ENCODE measurements around the gene IL10RB.
"Not testable (repeated sequence)": the region's sequence is repeated elsewhere in the genome, so short reads cannot be mapped to it uniquely, and the experiment has no call there.

IL10RB gene

GRCh38 chr21:33266050-33266788, at the start of gene IL10RB:
IL10RB (plus strand) TSS chr21:33266367; CDS start chr21:33266466, 99 bp downstream.
- no peak for DNase-seq (ENCODE audit: low read depth)

- no peak for DNase-seq (ENCODE audit: low read depth)
These were observed 49.0 kb upstream of the IL10RB start for GRCh38 chr21:33217138-33217520.

GRCh38 chr21:33219300-33219699, 46.9 kb upstream of the IL10RB start:
- no peak for DNase-seq (ENCODE audit: low read depth)

- DNase-seq (ENCODE audit: low read depth), result no peak
These were observed 46.2 kb upstream of the IL10RB start for GRCh38 chr21:33219954-33220353.

GRCh38 chr21:33225376-33225775, 40.8 kb upstream of the IL10RB start:
- DNase-seq (ENCODE audit: low read depth), result not testable (repeated sequence)

- no peak for DNase-seq (ENCODE audit: low read depth)
These were observed 37.7 kb upstream of the IL10RB start for GRCh38 chr21:33228455-33228854.

GRCh38 chr21:33229099-33229783, 36.9 kb upstream of the IL10RB start:
- no peak for DNase-seq (ENCODE audit: low read depth)

- no peak for DNase-seq (ENCODE audit: low read depth)
These were observed 36.2 kb upstream of the IL10RB start, which contains the start of gene IFNAR2 for GRCh38 chr21:33229784-33230544. IFNAR2 (plus strand) TSS chr21:33229938; CDS start chr21:33241923, 11,985 bp downstream.

GRCh38 chr21:33230545-33231324, 35.4 kb upstream of the IL10RB start:
- DNase-seq (ENCODE audit: low read depth), result no peak

- DNase-seq (ENCODE audit: low read depth), result no peak
These were observed 34.6 kb upstream of the IL10RB start for GRCh38 chr21:33231526-33231925.

GRCh38 chr21:33232291-33233034, 33.7 kb upstream of the IL10RB start:
- DNase-seq (ENCODE audit: low read depth), result no peak

- no peak for DNase-seq (ENCODE audit: low read depth)
These were observed 31.3 kb upstream of the IL10RB start for GRCh38 chr21:33234635-33235520.

- DNase-seq (ENCODE audit: low read depth), result no peak
These were observed 30.0 kb upstream of the IL10RB start for GRCh38 chr21:33236013-33236686.

- no peak for DNase-seq (ENCODE audit: low read depth)
These were observed 29.4 kb upstream of the IL10RB start for GRCh38 chr21:33236766-33237165.

GRCh38 chr21:33237486-33237885, 28.7 kb upstream of the IL10RB start:
- no peak for DNase-seq (ENCODE audit: low read depth)

GRCh38 chr21:33238146-33238545, 28.0 kb upstream of the IL10RB start:
- DNase-seq (ENCODE audit: low read depth), result no peak

- no peak for DNase-seq (ENCODE audit: low read depth)
These were observed 27.5 kb upstream of the IL10RB start for GRCh38 chr21:33238565-33239255.

GRCh38 chr21:33239559-33240127, 26.5 kb upstream of the IL10RB start:
- not testable (repeated sequence) for DNase-seq (ENCODE audit: low read depth)

- no peak for DNase-seq (ENCODE audit: low read depth)
These were observed 25.8 kb upstream of the IL10RB start for GRCh38 chr21:33240404-33240803.

Measured in stromal cell of bone marrow (primary cell).